GM18519 (cell line): Measurements from ENCODE around the gene NRARP.

Source experiments
- ATAC-seq: cut with Tn5 transposase; IDR thresholded peaks from one replicate; pipeline ENCODE4 v1.9.1; 2021; ENCODE audit warnings: mild to moderate bottlenecking, moderate library complexity; ENCODE audit not compliant: unreplicated experiment, low FRiP score

The NRARP gene

GRCh38 chr9:137279741-137280473, 22.2 kb downstream of the NRARP start:
- no peak for ATAC-seq

- no peak for ATAC-seq
Measured at GRCh38 chr9:137278721-137279711, 23.1 kb downstream of the NRARP start.

GRCh38 chr9:137278061-137278701, 23.9 kb downstream of the NRARP start:
- ATAC-seq: no peak

GRCh38 chr9:137277329-137278041, 24.6 kb downstream of the NRARP start, which contains the start of gene TOR4A:
TSS of gene TOR4A (plus strand) at chr9:137277726. CDS start at chr9:137278690, 964 bp downstream.
- ATAC-seq: peak; percentile 39

GRCh38 chr9:137276473-137277328, 25.4 kb downstream of the NRARP start:
- ATAC-seq: no peak

GRCh38 chr9:137275588-137276472, 26.2 kb downstream of the NRARP start:
- no peak for ATAC-seq

- no peak for ATAC-seq
Measured at GRCh38 chr9:137275203-137275587, 26.9 kb downstream of the NRARP start.

- no peak for ATAC-seq
Measured at GRCh38 chr9:137273611-137274320, 28.3 kb downstream of the NRARP start.

GRCh38 chr9:137273095-137273490, 29.0 kb downstream of the NRARP start:
- no peak for ATAC-seq

GRCh38 chr9:137272241-137273094, 29.6 kb downstream of the NRARP start:
- no peak for ATAC-seq

GRCh38 chr9:137271696-137272076, 30.4 kb downstream of the NRARP start:
- ATAC-seq: no peak

- no peak for ATAC-seq
Measured at GRCh38 chr9:137270929-137271695, 31.0 kb downstream of the NRARP start.

GRCh38 chr9:137269231-137269772, 32.8 kb downstream of the NRARP start:
- ATAC-seq: no peak

GRCh38 chr9:137268538-137269201, 33.4 kb downstream of the NRARP start:
- no peak for ATAC-seq

- no peak for ATAC-seq
Measured at GRCh38 chr9:137267933-137268355, 34.1 kb downstream of the NRARP start.
